LNCaP clone FGC (cell line): ENCODE results near the gene HTD2.
"Not testable (repeated sequence)": the region's sequence is repeated elsewhere in the genome, so short reads cannot be mapped to it uniquely, and the experiment has no call there.

Experiments used
- DNase-seq: peaks from one replicate; pipeline ENCODE4 v3.0.0-alpha.2; 2011; ENCODE audit warnings: low read depth
- H3K4me3 ChIP-seq: 2 replicates; pipeline ENCODE4 v1.5.1; 2011; ENCODE audit warnings: mild to moderate bottlenecking, low read depth, low read length, control low read depth
- TF ChIP-seq, protein P1 (sequence below): IDR thresholded peaks from 2 replicates; pipeline ENCODE4 v1.5.1; 2012; ENCODE audit warnings: mild to moderate bottlenecking; ENCODE audit not compliant: control insufficient read depth, insufficient read depth; ENCODE audit errors: extremely low read depth

Gene HTD2

DNA sequence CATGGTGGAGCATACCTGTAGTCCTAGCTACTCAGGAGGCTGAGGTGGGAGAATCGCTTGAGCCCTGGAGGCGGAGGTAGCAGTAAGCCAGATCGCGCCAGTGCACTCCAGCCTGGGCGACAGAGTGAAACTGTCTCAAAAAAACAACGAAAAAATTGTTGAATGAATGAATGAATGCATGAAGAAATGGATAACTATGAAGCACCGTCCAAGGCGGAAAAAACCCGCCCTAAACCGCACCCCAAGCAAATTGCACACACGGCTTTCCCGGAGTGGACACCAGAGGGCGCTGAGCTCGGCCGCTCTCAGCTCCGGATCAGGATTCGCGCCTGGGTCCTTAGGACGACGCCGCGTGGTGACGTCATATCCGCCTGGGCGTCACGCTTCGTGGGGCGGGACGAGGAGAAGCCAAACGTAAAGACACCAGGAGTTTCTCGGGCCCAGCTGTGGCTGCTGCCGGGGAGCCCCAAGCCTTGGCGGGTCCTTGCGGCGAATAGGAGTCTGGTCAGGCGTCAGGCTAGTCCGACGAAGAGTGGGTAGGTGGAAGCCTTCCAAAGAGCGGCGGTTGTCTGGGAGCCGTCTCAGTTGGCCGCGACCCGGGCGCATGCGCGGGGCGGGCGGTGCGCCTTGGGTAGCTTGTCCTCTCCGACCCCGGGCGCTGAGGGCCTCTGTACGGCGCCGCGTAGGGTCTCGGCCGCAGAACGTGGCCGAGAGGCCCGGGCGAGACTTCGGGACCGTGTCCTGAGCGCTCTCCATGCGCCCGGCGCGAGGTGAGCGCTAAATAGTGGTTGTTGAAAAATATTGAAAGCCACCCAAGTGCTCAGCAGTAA is at the start of gene HTD2, which contains the start of gene RPP14:
Gene HTD2 (plus strand): TSS at position 639 of the 830 bp plus-strand sequence. CDS start 11,094 bp downstream, outside the sequence.
Gene RPP14 (plus strand): TSS at position 364 of the 830 bp plus-strand sequence. CDS start 4,085 bp downstream, outside the sequence.
- peak; percentile 93 for DNase-seq
- peak within 1 kb of the TSS; percentile 99 for H3K4me3 ChIP-seq
- TF ChIP-seq, protein P1, sequence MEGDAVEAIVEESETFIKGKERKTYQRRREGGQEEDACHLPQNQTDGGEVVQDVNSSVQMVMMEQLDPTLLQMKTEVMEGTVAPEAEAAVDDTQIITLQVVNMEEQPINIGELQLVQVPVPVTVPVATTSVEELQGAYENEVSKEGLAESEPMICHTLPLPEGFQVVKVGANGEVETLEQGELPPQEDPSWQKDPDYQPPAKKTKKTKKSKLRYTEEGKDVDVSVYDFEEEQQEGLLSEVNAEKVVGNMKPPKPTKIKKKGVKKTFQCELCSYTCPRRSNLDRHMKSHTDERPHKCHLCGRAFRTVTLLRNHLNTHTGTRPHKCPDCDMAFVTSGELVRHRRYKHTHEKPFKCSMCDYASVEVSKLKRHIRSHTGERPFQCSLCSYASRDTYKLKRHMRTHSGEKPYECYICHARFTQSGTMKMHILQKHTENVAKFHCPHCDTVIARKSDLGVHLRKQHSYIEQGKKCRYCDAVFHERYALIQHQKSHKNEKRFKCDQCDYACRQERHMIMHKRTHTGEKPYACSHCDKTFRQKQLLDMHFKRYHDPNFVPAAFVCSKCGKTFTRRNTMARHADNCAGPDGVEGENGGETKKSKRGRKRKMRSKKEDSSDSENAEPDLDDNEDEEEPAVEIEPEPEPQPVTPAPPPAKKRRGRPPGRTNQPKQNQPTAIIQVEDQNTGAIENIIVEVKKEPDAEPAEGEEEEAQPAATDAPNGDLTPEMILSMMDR: peak; percentile 97

DNA sequence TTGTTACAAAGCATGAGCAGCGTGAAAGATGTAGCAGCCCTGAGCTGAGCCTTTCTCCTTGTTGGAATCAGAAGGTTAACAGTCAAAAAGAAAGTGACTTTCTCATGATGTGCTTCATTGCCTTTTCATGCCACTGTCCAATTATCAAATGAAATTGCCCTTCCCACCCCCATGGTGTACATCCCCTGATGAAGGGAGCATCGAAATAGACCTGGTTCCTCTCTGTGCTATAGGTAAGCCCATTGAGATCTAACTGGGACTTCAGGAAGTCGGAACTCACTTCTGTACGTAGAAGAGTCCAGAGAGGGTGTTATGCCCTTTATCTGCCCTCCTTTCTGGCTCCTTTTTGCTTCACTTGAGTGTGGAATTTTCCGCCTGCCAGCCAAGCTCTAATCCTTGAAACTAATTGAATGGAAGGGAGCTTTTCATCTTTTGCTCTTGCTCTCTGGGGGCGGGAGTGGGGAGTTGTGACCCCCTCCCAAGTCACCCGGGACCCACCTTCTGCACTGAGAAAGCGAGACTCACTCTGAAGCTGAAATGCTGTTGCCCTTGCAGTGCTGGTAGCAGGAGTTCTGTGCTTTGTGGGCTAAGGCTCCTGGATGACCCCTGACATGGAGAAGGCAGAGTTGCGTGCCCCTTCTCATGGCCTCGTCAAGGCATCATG is 47.8 kb upstream of the HTD2 start:
- TF ChIP-seq, protein P1: no peak
- no peak overlapping the region for H3K4me3 ChIP-seq
- no peak for DNase-seq

- H3K4me3 ChIP-seq: no peak overlapping the region
- TF ChIP-seq, protein P1: no peak
- no peak for DNase-seq
Observed at GRCh38 chr3:58260261-58260731, 46.0 kb upstream of the HTD2 start.

GRCh38 chr3:58260733-58261132 is 45.6 kb upstream of the HTD2 start:
- TF ChIP-seq, protein P1: no peak
- DNase-seq: no peak
- H3K4me3 ChIP-seq: no peak overlapping the region

- no peak overlapping the region for H3K4me3 ChIP-seq
- no peak for DNase-seq
- TF ChIP-seq, protein P1: no peak
Observed at GRCh38 chr3:58261954-58262666, 44.2 kb upstream of the HTD2 start.

- peak; percentile 60 for DNase-seq
- TF ChIP-seq, protein P1: no peak
Observed at GRCh38 chr3:58266577-58266976, 39.7 kb upstream of the HTD2 start.

DNA sequence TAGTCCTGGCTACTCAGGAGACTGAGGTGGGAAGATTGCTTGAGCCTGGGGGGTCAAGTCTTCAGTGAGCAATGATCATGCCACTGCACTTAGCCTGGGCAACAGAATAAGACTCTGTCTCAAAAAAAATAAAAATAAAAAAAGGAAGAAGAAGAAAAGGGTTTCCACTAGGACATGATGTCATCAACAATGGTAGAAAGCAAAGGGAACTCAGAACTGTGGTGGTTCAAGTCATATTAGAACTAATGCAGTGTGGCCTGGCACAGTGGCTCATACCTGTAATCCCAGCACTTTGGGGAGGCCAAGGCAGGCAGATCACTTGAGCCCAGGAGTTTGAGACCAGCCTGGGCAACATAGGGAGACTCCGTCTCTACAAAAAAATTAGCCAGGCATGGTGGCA is 38.8 kb upstream of the HTD2 start:
- DNase-seq, H3K4me3 ChIP-seq: not testable (repeated sequence)

More at GRCh38 chr3:58266577-58266976, 39.7 kb upstream of the HTD2 start:
- H3K4me3 ChIP-seq: no peak overlapping the region
